ENCODE measurements around the gene MKRN2. TPM values are rescaled to one million over a fixed set of nuclear protein-coding genes. Genes with fewer than 3 reads are reported as not detected.
"Not testable (repeated sequence)": the region's sequence is repeated elsewhere in the genome, so short reads cannot be mapped to it uniquely, and the experiment has no call there.

The MKRN2 gene
- polyA plus RNA-seq, 3 donors: 18.2 to 30.9 (median 29.6) TPM

DNA sequence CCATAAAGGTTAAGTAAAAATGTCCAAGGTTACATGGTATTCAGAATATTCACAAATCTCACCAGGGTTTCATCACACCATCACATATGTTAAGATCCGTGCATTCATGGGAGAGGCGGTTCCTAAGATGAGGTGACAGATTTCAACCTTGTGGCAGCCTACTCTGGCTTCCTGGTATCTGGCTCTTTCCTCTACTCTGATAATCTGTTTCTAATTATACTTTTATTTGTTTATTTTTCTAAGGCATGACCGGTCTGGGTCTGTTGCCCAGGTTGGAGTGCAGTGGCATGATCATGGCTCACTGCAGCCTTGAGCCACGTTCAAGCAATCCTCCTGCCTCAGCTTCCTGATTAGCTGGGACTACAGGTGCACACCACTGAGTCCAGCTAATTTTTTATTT is 72.7 kb downstream of the MKRN2 start:
- H3K9ac ChIP-seq (ENCODE audit: insufficient read depth, low read length, poor library complexity, severe bottlenecking): no peak overlapping the region
- H3K4me3 ChIP-seq (replicated peaks in 1 of 3; ENCODE audit: low read depth in 2 of 3, low read length in 3 of 3): no peak overlapping the region
- H2AFZ ChIP-seq (ENCODE audit: insufficient read depth, low read depth, low read length, poor library complexity, severe bottlenecking): no peak overlapping the region
- peaks cover 100% of the 10 kb centered on the region for H4K20me1 ChIP-seq (ENCODE audit: insufficient read depth, low read length)
- peaks cover 0 to 2% (median 0%) of the 10 kb centered on the region in 3 donors for H3K27me3 Mint-ChIP-seq (ENCODE audit: low read depth in 3 of 3)
- H3K4me3 Mint-ChIP-seq: no peak overlapping the region
- no peaks in the 10 kb centered on the region for H3K9me3 Mint-ChIP-seq
- H3K4me1 ChIP-seq (ENCODE audit: control insufficient read depth in 1 of 2, insufficient read depth in 2 of 2, low read length in 2 of 2): peaks cover 12 to 16% of the 10 kb centered on the region in 2 donors
- DNase-seq: no peak
- H3K9me3 ChIP-seq (replicated peaks in 1 of 2; ENCODE audit: control insufficient read depth in 1 of 2, insufficient read depth in 1 of 2, low read length in 2 of 2): no peaks in the 10 kb centered on the region
- H3K36me3 Mint-ChIP-seq: peaks cover 4 to 12% of the 10 kb centered on the region in 2 donors
- H3K4me2 ChIP-seq (replicated peaks; ENCODE audit: extremely low read depth, low read length, poor library complexity, severe bottlenecking): no peak overlapping the region
- TF ChIP-seq, protein P1, sequence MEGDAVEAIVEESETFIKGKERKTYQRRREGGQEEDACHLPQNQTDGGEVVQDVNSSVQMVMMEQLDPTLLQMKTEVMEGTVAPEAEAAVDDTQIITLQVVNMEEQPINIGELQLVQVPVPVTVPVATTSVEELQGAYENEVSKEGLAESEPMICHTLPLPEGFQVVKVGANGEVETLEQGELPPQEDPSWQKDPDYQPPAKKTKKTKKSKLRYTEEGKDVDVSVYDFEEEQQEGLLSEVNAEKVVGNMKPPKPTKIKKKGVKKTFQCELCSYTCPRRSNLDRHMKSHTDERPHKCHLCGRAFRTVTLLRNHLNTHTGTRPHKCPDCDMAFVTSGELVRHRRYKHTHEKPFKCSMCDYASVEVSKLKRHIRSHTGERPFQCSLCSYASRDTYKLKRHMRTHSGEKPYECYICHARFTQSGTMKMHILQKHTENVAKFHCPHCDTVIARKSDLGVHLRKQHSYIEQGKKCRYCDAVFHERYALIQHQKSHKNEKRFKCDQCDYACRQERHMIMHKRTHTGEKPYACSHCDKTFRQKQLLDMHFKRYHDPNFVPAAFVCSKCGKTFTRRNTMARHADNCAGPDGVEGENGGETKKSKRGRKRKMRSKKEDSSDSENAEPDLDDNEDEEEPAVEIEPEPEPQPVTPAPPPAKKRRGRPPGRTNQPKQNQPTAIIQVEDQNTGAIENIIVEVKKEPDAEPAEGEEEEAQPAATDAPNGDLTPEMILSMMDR (IDR thresholded peaks at IDR 0.05): no peak
- H3K27me3 ChIP-seq (ENCODE audit: control insufficient read depth in 2 of 2, insufficient read depth in 2 of 2, low read length in 2 of 2): no peaks in the 10 kb centered on the region
- peaks cover 0 to 3% of the 10 kb centered on the region in 2 donors for H3K36me3 ChIP-seq (replicated peaks in 1 of 2; ENCODE audit: control insufficient read depth in 1 of 2, insufficient read depth in 2 of 2, low read length in 2 of 2)
- peaks cover 100% of the 10 kb centered on the region for H3K79me2 ChIP-seq (ENCODE audit: insufficient read depth, low read length)
- 60% methylated on average over 2 of the region's 4 CpGs for WGBS (ENCODE audit: insufficient coverage)
- H3K4me1 Mint-ChIP-seq: peaks cover 50% of the 10 kb centered on the region
- H3K27ac Mint-ChIP-seq: peak overlapping the region in 6 of 7 donors; percentile 2 to 80 (median 28)
- intact Hi-C loops (cut with micrococcal nuclease): no loop called here
- peak overlapping the region in 1 of 2 donors; percentile 7 for H3K27ac ChIP-seq (ENCODE audit: low read depth in 1 of 2, low read length in 2 of 2)

DNA sequence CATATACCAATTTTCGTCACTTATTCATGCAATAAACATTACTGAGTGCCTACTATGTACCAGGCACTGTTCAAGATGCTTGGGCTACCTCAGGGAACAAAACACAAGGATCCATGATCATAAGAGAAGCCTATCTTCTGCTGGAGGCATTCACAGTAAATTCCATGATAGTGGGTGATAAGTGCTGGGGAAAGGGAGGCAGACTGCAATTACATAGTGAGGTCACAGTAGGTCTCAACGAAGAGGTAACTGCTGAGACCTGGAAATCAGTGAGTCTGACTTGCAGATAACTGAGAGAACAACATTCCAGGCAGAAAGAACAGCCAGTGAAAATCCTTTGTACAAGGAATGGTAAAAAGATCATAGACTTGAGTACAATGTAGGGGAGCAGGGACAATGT is 73.4 kb downstream of the MKRN2 start:
- TF ChIP-seq, protein P1 (IDR thresholded peaks at IDR 0.05): no peak
- WGBS (ENCODE audit: insufficient coverage): 96% methylated on average over 2 of the region's 2 CpGs
- Histone ChIP-seq H2AFZ (ENCODE audit: insufficient read depth, low read depth, low read length, poor library complexity, severe bottlenecking) (no peak overlapping the region), H3K9me3 (replicated peaks in 1 of 2; ENCODE audit: control insufficient read depth in 1 of 2, insufficient read depth in 1 of 2, low read length in 2 of 2) (no peaks in the 10 kb centered on the region), H3K4me1 (ENCODE audit: control insufficient read depth in 1 of 2, insufficient read depth in 2 of 2, low read length in 2 of 2) (peaks cover 12 to 16% of the 10 kb centered on the region in 2 donors), H4K20me1 (ENCODE audit: insufficient read depth, low read length) (peaks cover 100% of the 10 kb centered on the region), H3K36me3 (replicated peaks in 1 of 2; ENCODE audit: control insufficient read depth in 1 of 2, insufficient read depth in 2 of 2, low read length in 2 of 2) (peaks cover 0 to 4% of the 10 kb centered on the region in 2 donors), H3K27me3 (ENCODE audit: control insufficient read depth in 2 of 2, insufficient read depth in 2 of 2, low read length in 2 of 2) (no peaks in the 10 kb centered on the region), H3K27ac (ENCODE audit: low read depth in 1 of 2, low read length in 2 of 2) (peak overlapping the region in 1 of 2 donors; percentile 55), H3K9ac (ENCODE audit: insufficient read depth, low read length, poor library complexity, severe bottlenecking) (no peak overlapping the region), H3K4me2 (replicated peaks; ENCODE audit: extremely low read depth, low read length, poor library complexity, severe bottlenecking) (no peak overlapping the region), H3K4me3 (replicated peaks in 1 of 3; ENCODE audit: low read depth in 2 of 3, low read length in 3 of 3) (no peak overlapping the region), H3K79me2 (ENCODE audit: insufficient read depth, low read length) (peaks cover 100% of the 10 kb centered on the region)
- Mint-ChIP-seq H3K9me3 (no peaks in the 10 kb centered on the region), H3K4me1 (peaks cover 46% of the 10 kb centered on the region), H3K4me3 (no peak overlapping the region), H3K27me3 (ENCODE audit: low read depth in 3 of 3) (peaks cover 0 to 2% (median 0%) of the 10 kb centered on the region in 3 donors), H3K36me3 (peaks cover 4 to 15% of the 10 kb centered on the region in 2 donors), H3K27ac (peak overlapping the region in 5 of 7 donors; percentile 3 to 58 (median 51))
- DNase-seq: no peak
- intact Hi-C loops (cut with micrococcal nuclease): no loop called here

DNA sequence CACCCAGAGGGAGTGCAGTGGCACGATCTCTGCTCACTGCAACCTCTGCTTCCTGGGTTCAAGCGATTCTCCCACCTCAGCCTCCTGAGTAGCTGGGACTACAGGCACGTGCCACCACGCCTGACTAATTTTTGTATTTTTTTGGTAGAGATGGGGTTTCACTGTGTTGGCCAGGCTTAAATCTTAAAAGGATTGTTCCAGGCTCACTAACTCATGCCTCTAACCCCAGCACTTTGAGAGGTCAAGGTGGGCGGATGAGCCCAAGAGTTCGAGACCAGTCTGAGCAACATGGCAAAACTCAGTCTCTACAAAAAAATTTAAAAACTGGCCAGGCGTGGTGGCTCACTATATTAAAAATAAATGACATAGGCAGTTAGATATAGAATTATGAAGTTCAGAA is 74.0 kb downstream of the MKRN2 start:
- H3K9me3 Mint-ChIP-seq; H3K36me3 ChIP-seq (replicated peaks in 1 of 2; ENCODE audit: control insufficient read depth in 1 of 2, insufficient read depth in 2 of 2, low read length in 2 of 2); H3K9ac ChIP-seq (ENCODE audit: insufficient read depth, low read length, poor library complexity, severe bottlenecking); H3K4me3 ChIP-seq (replicated peaks in 1 of 3; ENCODE audit: low read depth in 2 of 3, low read length in 3 of 3); intact Hi-C loops (cut with micrococcal nuclease); H3K4me2 ChIP-seq (replicated peaks; ENCODE audit: extremely low read depth, low read length, poor library complexity, severe bottlenecking); DNase-seq; H3K27me3 ChIP-seq (ENCODE audit: control insufficient read depth in 2 of 2, insufficient read depth in 2 of 2, low read length in 2 of 2); H3K4me3 Mint-ChIP-seq; H3K9me3 ChIP-seq (replicated peaks in 1 of 2; ENCODE audit: control insufficient read depth in 1 of 2, insufficient read depth in 1 of 2, low read length in 2 of 2); H3K27me3 Mint-ChIP-seq (ENCODE audit: low read depth in 3 of 3); H2AFZ ChIP-seq (ENCODE audit: insufficient read depth, low read depth, low read length, poor library complexity, severe bottlenecking): not testable (repeated sequence)
- peaks cover 97% of the 10 kb centered on the region for H4K20me1 ChIP-seq (ENCODE audit: insufficient read depth, low read length)
- Mint-ChIP-seq H3K36me3 (peaks cover 4 to 15% of the 10 kb centered on the region in 2 donors), H3K27ac (peak overlapping the region in 6 of 7 donors; percentile 30 to 75 (median 55)), H3K4me1 (peaks cover 40% of the 10 kb centered on the region)
- peaks cover 9 to 15% of the 10 kb centered on the region in 2 donors for H3K4me1 ChIP-seq (ENCODE audit: control insufficient read depth in 1 of 2, insufficient read depth in 2 of 2, low read length in 2 of 2)
- peak overlapping the region in 1 of 2 donors; percentile 55 for H3K27ac ChIP-seq (ENCODE audit: low read depth in 1 of 2, low read length in 2 of 2)
- 97% methylated on average over 4 of the region's 7 CpGs for WGBS (ENCODE audit: insufficient coverage)
- H3K79me2 ChIP-seq (ENCODE audit: insufficient read depth, low read length): peaks cover 100% of the 10 kb centered on the region
